Bronchial epithelial cell (primary cell): Measurements from ENCODE around the gene COL4A1. TPM values are rescaled to one million over a fixed set of nuclear protein-coding genes. Genes with fewer than 3 reads are reported as not detected.
A peak's percentile ranks its signal among the peaks of the same experiment; 100 is the strongest.

ENCODE experiments used
- DNase-seq: peaks from one replicate; pipeline ENCODE4 v3.0.0-alpha.2; 2010; ENCODE audit warnings: low read depth
- FAIRE-seq: peaks from 2 replicates; lab custom pipeline; 2011; peaks lifted over from hg19 to GRCh38; lab: Jason Lieb, UNC
- H3K27me3 ChIP-seq: 2 replicates; pipeline ENCODE4 v1.5.1; 2011; ENCODE audit warnings: low read length; ENCODE audit not compliant: control insufficient read depth, insufficient read depth
- H3K36me3 ChIP-seq: 2 replicates; pipeline ENCODE4 v1.5.1; 2011; ENCODE audit warnings: low read length; ENCODE audit not compliant: control insufficient read depth, insufficient read depth
- H3K4me3 ChIP-seq: 2 replicates; pipeline ENCODE4 v1.5.1; 2011; ENCODE audit warnings: mild to moderate bottlenecking, low read depth, low read length, control low read depth
- total RNA-seq: library from RNA; depleted of rRNA; stranded (reverse); fragments of >200 nt; gene quantifications from 2 replicates; pipeline ENCODE4 v1.2.1, GENCODE V29; 2014
- TF ChIP-seq, protein P1 (sequence below): IDR thresholded peaks from 2 replicates; pipeline ENCODE4 v1.5.1; 2011; ENCODE audit warnings: mild to moderate bottlenecking, moderate library complexity, low read length, control low read depth, inconsistent platforms; ENCODE audit not compliant: insufficient read depth, severe bottlenecking

The COL4A1 gene
- total RNA-seq, 1 donor from 2014 or later: 7.4 TPM

DNA sequence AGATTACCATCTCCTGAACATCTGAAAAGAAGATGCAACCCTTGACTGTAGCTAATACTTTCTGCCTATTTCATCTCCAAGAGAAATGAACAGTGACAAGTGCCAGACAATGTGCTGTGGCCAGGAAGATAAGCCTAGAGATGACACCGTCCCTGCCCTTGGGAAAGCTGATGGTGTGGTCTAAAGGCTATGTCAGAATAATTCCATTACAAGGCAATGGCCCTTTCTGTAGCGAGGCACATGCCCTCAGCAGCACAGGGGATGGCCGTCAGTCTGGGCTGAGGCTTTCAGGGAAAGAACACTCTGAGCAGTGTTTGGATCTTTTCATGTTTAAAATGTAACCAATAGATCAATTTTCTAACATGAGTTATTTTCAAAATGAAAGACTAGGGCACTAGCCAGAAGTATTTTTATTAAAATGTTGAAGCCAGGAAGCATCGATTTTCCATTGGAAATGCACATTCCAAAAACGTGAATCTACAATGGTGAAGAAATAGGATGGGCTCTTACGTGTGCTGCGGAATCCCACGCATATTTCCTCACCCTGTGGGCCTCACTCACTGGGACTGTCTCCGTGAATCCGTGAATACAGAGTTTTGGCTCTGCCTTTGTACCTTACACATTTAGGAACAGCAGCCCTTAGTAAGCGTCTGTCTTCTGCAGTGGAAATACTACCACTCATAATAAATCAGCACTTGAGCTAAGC is 22.0 kb downstream of the COL4A1 start:
- H3K4me3 ChIP-seq: no peak overlapping the region
- FAIRE-seq: peak; percentile 58
- no peak for DNase-seq
- TF ChIP-seq, protein P1, sequence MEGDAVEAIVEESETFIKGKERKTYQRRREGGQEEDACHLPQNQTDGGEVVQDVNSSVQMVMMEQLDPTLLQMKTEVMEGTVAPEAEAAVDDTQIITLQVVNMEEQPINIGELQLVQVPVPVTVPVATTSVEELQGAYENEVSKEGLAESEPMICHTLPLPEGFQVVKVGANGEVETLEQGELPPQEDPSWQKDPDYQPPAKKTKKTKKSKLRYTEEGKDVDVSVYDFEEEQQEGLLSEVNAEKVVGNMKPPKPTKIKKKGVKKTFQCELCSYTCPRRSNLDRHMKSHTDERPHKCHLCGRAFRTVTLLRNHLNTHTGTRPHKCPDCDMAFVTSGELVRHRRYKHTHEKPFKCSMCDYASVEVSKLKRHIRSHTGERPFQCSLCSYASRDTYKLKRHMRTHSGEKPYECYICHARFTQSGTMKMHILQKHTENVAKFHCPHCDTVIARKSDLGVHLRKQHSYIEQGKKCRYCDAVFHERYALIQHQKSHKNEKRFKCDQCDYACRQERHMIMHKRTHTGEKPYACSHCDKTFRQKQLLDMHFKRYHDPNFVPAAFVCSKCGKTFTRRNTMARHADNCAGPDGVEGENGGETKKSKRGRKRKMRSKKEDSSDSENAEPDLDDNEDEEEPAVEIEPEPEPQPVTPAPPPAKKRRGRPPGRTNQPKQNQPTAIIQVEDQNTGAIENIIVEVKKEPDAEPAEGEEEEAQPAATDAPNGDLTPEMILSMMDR: no peak
- no peaks in the 10 kb centered on the region for H3K36me3 ChIP-seq
- no peaks in the 10 kb centered on the region for H3K27me3 ChIP-seq

DNA sequence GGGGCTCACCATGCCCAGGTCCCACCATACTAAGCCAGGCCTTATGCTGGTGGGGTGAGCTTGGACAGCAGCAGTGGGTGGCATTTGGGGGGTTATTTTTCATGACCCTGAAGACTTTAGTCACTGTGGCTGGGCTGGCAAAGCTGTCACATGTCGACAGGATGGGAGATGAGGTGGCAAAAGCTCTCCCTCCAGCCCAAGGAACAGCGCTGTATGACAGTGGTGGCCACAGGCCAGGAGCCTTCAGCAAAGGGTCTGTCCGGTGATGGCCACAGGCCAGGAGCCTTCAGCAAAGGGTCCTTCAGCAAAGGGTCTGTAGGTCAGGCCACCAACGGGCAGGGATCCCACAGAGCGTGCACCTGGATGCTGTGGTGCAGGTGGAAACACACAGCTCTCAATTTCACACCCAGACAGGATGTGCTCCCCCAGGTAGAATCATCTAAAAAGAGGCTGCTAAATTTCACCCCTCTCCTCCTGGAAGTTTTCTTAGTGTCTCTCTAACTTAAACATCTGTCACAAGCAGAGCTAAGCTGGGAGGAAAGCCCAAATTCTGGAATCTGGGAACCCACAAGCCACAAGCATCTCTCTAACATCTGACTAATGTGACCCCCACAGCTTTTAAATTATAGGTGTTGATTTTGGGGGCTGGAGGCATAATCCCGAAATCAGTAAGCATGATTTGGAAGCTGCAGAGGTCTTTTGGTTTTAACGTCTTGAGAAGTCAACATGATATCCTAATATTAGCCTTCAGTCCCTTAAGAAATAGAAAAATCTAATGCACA is 23.0 kb downstream of the COL4A1 start:
- Histone ChIP-seq H3K27me3 (no peaks in the 10 kb centered on the region), H3K4me3 (no peak overlapping the region), H3K36me3 (no peaks in the 10 kb centered on the region)
- FAIRE-seq (no peak), DNase-seq (no peak)
- TF ChIP-seq, protein P1: no peak

- Histone ChIP-seq H3K4me3 (no peak overlapping the region), H3K27me3 (no peaks in the 10 kb centered on the region), H3K36me3 (no peaks in the 10 kb centered on the region)
- TF ChIP-seq, protein P1: no peak
- FAIRE-seq (no peak), DNase-seq (no peak)
Observed at GRCh38 chr13:110282316-110282841, 24.6 kb downstream of the COL4A1 start.

GRCh38 chr13:110281736-110282135 is 25.2 kb downstream of the COL4A1 start:
- Histone ChIP-seq H3K27me3 (no peaks in the 10 kb centered on the region), H3K4me3 (no peak overlapping the region), H3K36me3 (no peaks in the 10 kb centered on the region)
- FAIRE-seq (no peak), DNase-seq (no peak)
- TF ChIP-seq, protein P1: no peak

GRCh38 chr13:110280985-110281688 is 25.8 kb downstream of the COL4A1 start:
- H3K27me3 ChIP-seq: no peaks in the 10 kb centered on the region
- TF ChIP-seq, protein P1: no peak
- no peak for FAIRE-seq
- no peak for DNase-seq
- no peak overlapping the region for H3K4me3 ChIP-seq
- H3K36me3 ChIP-seq: no peaks in the 10 kb centered on the region
